Left lung (tissue), 10 donors: ENCODE results near the gene RPS3. TPM values are rescaled to one million over a fixed set of nuclear protein-coding genes. Genes with fewer than 3 reads are reported as not detected.

Source experiments
- ATAC-seq: fragments of 200-7000 bp; cut with Tn5 transposase; one replicate; pipeline ENCODE4 v1.9.1; 2020; ENCODE audit warnings: moderate library complexity
- DNase-seq, 4 donors: peaks; one replicate each; pipeline ENCODE4 v3.0.0-alpha.2; 2013 to 2020
- H3K27ac ChIP-seq, 2 donors: fragments of 200-600 bp; sonication (generic) in 1 of 2; one replicate each; pipeline versions ENCODE4 v1.5.0 to v1.8.0; 2020 to 2021
- H3K27me3 ChIP-seq, 2 donors: fragments of 200-600 bp; sonication (generic) in 1 of 2; one replicate each; pipeline versions ENCODE4 v1.5.0 to v1.8.0; 2020 to 2021
- H3K36me3 ChIP-seq, 2 donors: fragments of 200-600 bp; sonication (generic) in 1 of 2; one replicate each; pipeline versions ENCODE4 v1.5.0 to v1.8.0; 2020 to 2021
- H3K4me1 ChIP-seq, 2 donors: fragments of 200-600 bp; one replicate each; pipeline ENCODE4 v1.8.0; 2021
- H3K4me3 ChIP-seq, 2 donors: fragments of 200-600 bp; sonication (generic) in 1 of 2; one replicate each; pipeline versions ENCODE4 v1.5.0 to v1.8.0; 2020 to 2021; ENCODE audit warnings: mild to moderate bottlenecking in 1 of 2
- H3K9me3 ChIP-seq, 2 donors: fragments of 200-600 bp; sonication (generic) in 1 of 2; one replicate each; pipeline versions ENCODE4 v1.5.0 to v1.8.0; 2020 to 2021
- CTCF ChIP-seq, 2 donors: fragments of 200-600 bp; sonication (generic) in 1 of 2; IDR thresholded peaks; one replicate each; pipeline versions ENCODE4 v1.5.0 to v1.8.0; 2021; ENCODE audit warnings: antibody characterized with exemption in 2 of 2
- intact Hi-C, 2 donors: fragments of 100-400 bp; cut with DNase I; formaldehyde crosslinking; loops; one replicate each; pipeline versions ENCODE4 v1.11.2 to v1.14.2; 2022
- polyA plus RNA-seq, 6 donors: library from polyadenylated mRNA; unstranded; fragments of 120-200 nt; gene quantifications; one replicate each; pipeline ENCODE4 v1.2.1, GENCODE V29; 2013; ENCODE audit not compliant: insufficient read length in 6 of 6
- total RNA-seq, 2 donors: library from RNA; stranded (reverse); fragmentation: NEBNext Ultra II Directional; extraction: Animal tissue kit (Norgen Biotek cat#: 25700); gene quantifications; one replicate each; pipeline ENCODE4 v1.2.1, GENCODE V29; 2021
- donor health status: DM: no; HTN: yes; CAD: no.
- donor health status: DM: no; HTN: no; CAD: no.

Gene RPS3
- total and polyA plus RNA-seq, 8 donors, result 1,943 to 3,888 (median 3,679) TPM

GRCh38 chr11:75350122-75350742 lies 49.1 kb upstream of the RPS3 start:
- Histone ChIP-seq H3K9me3 (no peaks in the 10 kb centered on the region), H3K27ac (peak overlapping the region; percentile 93 to 96), H3K4me1 (peaks cover 39 to 72% of the 10 kb centered on the region in 2 donors), H3K27me3 (no peaks in the 10 kb centered on the region), H3K4me3 (peak overlapping the region; percentile 88 to 91), H3K36me3 (no peaks in the 10 kb centered on the region)
- ATAC-seq, result no peak
- TF ChIP-seq CTCF (IDR thresholded peaks at IDR 0.05), result no peak
- intact Hi-C loops, result no loop called here
- DNase-seq, result no peak

GRCh38 chr11:75350743-75351540 lies 48.4 kb upstream of the RPS3 start:
- DNase-seq, result peak in 2 of 4 donors; percentile 50 to 88
- TF ChIP-seq CTCF (IDR thresholded peaks at IDR 0.05), result no peak

GRCh38 chr11:75351541-75351790 lies 47.9 kb upstream of the RPS3 start, which contains the start of gene ARRB1:
Gene ARRB1 (minus strand): TSS chr11:75351661. CDS start chr11:75351607, 54 bp downstream.
- Histone ChIP-seq H3K36me3 (no peaks in the 10 kb centered on the region), H3K4me3 (peak within 1 kb of the TSS; percentile 88 to 91), H3K9me3 (no peaks in the 10 kb centered on the region), H3K27me3 (no peaks in the 10 kb centered on the region), H3K27ac (peak within 1 kb of the TSS; percentile 93 to 96), H3K4me1 (peaks cover 28 to 60% of the 10 kb centered on the region in 2 donors)
- TF ChIP-seq CTCF (IDR thresholded peaks at IDR 0.05), result no peak
- ATAC-seq (peak; percentile 70), DNase-seq (peak in 1 of 4 donors; percentile 95)
- intact Hi-C loops, result no loop called here

More at GRCh38 chr11:75350743-75351540, 48.4 kb upstream of the RPS3 start:
- intact Hi-C loops, result no loop called here
- H3K9me3 ChIP-seq, result no peaks in the 10 kb centered on the region
- ATAC-seq, result peak; percentile 25
- no peaks in the 10 kb centered on the region for H3K27me3 ChIP-seq
- H3K36me3 ChIP-seq, result no peaks in the 10 kb centered on the region
- H3K4me1 ChIP-seq, result peaks cover 32 to 65% of the 10 kb centered on the region in 2 donors
- H3K4me3 ChIP-seq, result peak overlapping the region; percentile 88 to 91
- peak overlapping the region; percentile 93 to 96 for H3K27ac ChIP-seq

DNA sequence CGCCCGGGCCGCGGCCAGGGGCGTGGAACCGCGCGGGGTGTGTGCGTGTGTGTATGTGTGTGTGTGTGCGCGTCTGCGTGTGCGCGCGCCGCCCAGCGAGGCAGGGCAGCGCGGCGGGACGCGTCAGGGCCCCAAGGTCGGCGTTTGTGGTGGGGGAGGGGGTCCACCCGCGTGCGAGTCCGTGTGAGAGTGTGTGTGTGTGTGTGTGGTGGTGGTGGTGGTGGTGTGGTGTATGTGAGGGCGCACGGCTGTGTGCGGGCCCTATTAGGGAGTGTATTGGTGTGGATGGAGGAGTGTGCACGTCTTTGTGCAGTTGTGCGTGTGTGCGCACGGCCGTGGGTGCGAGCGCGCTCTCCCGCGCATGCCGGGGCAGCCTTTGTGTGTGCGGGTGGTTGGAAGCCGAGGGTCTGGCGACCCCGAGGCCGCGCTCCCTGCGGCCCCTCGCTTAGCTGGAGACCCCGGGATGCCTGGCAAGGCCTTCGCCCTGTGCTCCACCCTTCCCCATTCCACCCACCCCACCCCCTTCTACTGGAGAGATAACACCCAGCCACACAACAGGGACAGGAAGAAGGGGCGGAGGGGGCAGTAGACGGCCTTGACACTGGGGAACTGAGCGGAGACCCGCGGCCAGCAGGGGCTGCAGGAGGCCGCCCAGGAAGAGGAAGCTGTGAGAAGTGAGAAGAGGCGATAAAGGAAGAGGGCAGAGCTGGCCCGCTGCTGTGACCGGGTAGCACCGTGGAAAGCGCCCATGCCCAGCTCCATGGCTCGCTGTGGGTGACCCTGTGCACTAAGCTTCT lies 47.3 kb upstream of the RPS3 start:
- H3K4me1 ChIP-seq, result peaks cover 23 to 55% of the 10 kb centered on the region in 2 donors
- H3K27me3 ChIP-seq, result no peaks in the 10 kb centered on the region
- intact Hi-C loops, result no loop called here
- H3K36me3 ChIP-seq, result no peaks in the 10 kb centered on the region
- no peaks in the 10 kb centered on the region for H3K9me3 ChIP-seq
- peak in 1 of 2 donors; percentile 33 for TF ChIP-seq CTCF (IDR thresholded peaks at IDR 0.05)
- peak in 3 of 4 donors; percentile 69 to 92 (median 84) for DNase-seq
- peak; percentile 53 for ATAC-seq
- peak overlapping the region; percentile 88 to 91 for H3K4me3 ChIP-seq
- H3K27ac ChIP-seq, result peak overlapping the region; percentile 93 to 96
